ENCODE data around the gene ATP6V0D1.
A peak's percentile ranks its signal among the peaks of the same experiment; 100 is the strongest.
"Not testable (repeated sequence)": the region's sequence is repeated elsewhere in the genome, so short reads cannot be mapped to it uniquely, and the experiment has no call there.

ATP6V0D1 gene

GRCh38 chr16:67480833-67481560, at the start of gene ATP6V0D1:
Gene ATP6V0D1 (minus strand): TSS chr16:67481157. CDS start chr16:67481086, 71 bp downstream.
- peak; percentile 90 to 96 for DNase-seq

- peak in 1 of 2 experiments; percentile 7 for DNase-seq
These were observed 49.3 kb upstream of the ATP6V0D1 start for GRCh38 chr16:67530013-67530939.

GRCh38 chr16:67529582-67530012, 48.6 kb upstream of the ATP6V0D1 start:
- peak in 1 of 2 experiments; percentile 8 for DNase-seq

GRCh38 chr16:67528870-67529581, 48.1 kb upstream of the ATP6V0D1 start:
- no peak for DNase-seq

- peak in 1 of 2 experiments; percentile 19 for DNase-seq
These were observed 47.4 kb upstream of the ATP6V0D1 start, which contains the start of gene RIPOR1 for GRCh38 chr16:67528222-67528869. Gene RIPOR1 (plus strand): TSS chr16:67528829. CDS start chr16:67538447, 9,618 bp downstream.

- no peak for DNase-seq
These were observed 45.3 kb upstream of the ATP6V0D1 start for GRCh38 chr16:67526149-67526791.

- DNase-seq: no peak
These were observed 44.4 kb upstream of the ATP6V0D1 start for GRCh38 chr16:67525176-67525860.

- peak; percentile 87 to 95 for DNase-seq
These were observed 40.3 kb upstream of the ATP6V0D1 start for GRCh38 chr16:67521095-67521804.

- DNase-seq: no peak
These were observed 38.3 kb upstream of the ATP6V0D1 start for GRCh38 chr16:67519242-67519641.

- DNase-seq: no peak
These were observed 37.7 kb upstream of the ATP6V0D1 start for GRCh38 chr16:67518676-67519075.

GRCh38 chr16:67517661-67518423, 36.9 kb upstream of the ATP6V0D1 start:
- no peak for DNase-seq

- DNase-seq: no peak
These were observed 36.1 kb upstream of the ATP6V0D1 start for GRCh38 chr16:67517155-67517445.

- no peak for DNase-seq
These were observed 35.6 kb upstream of the ATP6V0D1 start for GRCh38 chr16:67516296-67517154.

- DNase-seq: peak; percentile 72 to 76
These were observed 33.4 kb upstream of the ATP6V0D1 start for GRCh38 chr16:67514382-67514828.

GRCh38 chr16:67513892-67514291, 32.9 kb upstream of the ATP6V0D1 start:
- DNase-seq: not testable (repeated sequence)

- peak in 1 of 2 experiments; percentile 53 for DNase-seq
These were observed 28.1 kb upstream of the ATP6V0D1 start for GRCh38 chr16:67509016-67509415.

GRCh38 chr16:67506468-67506867, 25.5 kb upstream of the ATP6V0D1 start:
- no peak for DNase-seq
